Heart left ventricle (tissue), 13 donors: ENCODE data around the gene DMD.

Source experiments
- CTCF ChIP-seq, 12 donors: fragments of 200-600 bp; sonication (generic) in 4 of 12; IDR thresholded peaks; one replicate each; pipeline versions ENCODE4 v1.5.0 to v1.8.0; 2018 to 2022; ENCODE audit warnings: antibody characterized with exemption in 12 of 12, mild to moderate bottlenecking in 5 of 12
- POLR2A ChIP-seq, 2 donors: fragments of 450-650 bp; IDR thresholded peaks; one replicate each; pipeline ENCODE4 v1.6.1; 2017; ENCODE audit warnings: antibody characterized with exemption in 2 of 2, mild to moderate bottlenecking in 2 of 2, moderate library complexity in 2 of 2
- donor health status: ischemic (EF 13 %, LVEDD 7.1; RV severe dilation, severe dysfunction).
- donor health status: DM: no; HTN: yes; CAD: no.
- donor health status: DM: no; HTN: no; CAD: no.
- donor health status: ischemic (EF 25% LVEDD 6.9; RV normal size, moderate dysfunction).
- donor health status: ischemic (EF 25% LVEDD 5.7; RV mildly dilated, moderate dysfunction).
- donor health status: ischemic (EF 35%, LVEDD 5.7; RV mildly dilated, moderate dysfunction).
- donor health status: nonischemic (EF 11% LVEDD 7.7; RV severe dilation, severe dysfunction).
- donor health status: DM: yes; HTN: yes; CAD: no.
- donor health status: PGD.
- donor health status: ischemic (EF 29% LVEDD 5.4; RV normal size, mild dysfunction).
- donor health status: nonischemic (EF 23%, LVEDD 6.1; RV moderate dilation, normal function).

- no peak for TF ChIP-seq CTCF (IDR thresholded peaks at IDR 0.05)
- TF ChIP-seq POLR2A (IDR thresholded peaks at IDR 0.05) = no peak
These were observed 78.8 kb downstream of the DMD start for GRCh38 chrX:33132569-33132968.
